ENCODE data around the gene NSD2.

The NSD2 gene

DNA sequence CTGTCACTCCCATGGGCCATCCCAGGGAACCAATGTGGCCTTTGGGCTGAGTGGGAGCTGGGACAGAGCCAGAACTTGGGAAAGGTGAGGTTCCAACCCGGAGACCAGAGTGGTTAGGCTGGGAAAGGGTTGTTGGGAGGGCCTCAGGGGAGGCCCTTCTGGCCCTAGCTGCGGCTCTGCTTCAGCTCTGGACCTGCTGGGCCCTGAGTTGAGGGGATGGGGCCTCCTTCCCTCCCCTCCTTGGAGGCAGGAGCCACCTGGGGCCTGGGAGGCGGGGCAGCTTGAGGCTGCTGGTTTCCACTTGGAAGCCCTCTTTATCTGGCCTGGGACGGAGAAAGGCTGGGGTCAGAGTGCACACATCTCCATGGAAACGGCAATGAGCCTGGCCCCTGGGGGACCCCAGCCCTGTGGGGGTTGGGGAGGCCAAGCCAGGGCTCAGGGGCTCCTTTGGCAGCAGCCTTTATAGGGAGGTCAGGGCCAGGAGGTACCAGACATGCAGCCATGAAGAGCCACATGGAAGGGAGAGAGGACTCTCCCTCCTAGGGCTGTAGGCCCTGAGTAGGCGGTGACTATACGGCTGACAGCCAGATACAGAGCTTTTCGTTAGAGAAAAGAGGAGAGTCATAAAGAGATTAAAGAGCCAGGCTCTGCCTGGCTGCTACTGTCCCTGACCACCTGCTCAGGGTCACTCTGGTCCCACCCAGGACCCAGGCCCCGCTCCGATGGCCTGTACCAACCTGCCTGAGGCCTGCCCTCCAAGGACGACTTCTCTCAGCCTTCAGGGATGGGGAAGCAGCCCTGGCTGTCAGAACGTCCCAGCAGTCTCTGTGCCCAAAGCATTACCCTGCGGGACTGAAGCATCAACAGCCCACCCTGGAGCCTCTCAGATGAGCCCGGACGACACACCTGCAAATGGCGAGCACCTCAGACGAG is 6.9 kb upstream of the NSD2 start:
- no peak for DNase-seq (ENCODE audit: low read depth in 3 of 3)

DNA sequence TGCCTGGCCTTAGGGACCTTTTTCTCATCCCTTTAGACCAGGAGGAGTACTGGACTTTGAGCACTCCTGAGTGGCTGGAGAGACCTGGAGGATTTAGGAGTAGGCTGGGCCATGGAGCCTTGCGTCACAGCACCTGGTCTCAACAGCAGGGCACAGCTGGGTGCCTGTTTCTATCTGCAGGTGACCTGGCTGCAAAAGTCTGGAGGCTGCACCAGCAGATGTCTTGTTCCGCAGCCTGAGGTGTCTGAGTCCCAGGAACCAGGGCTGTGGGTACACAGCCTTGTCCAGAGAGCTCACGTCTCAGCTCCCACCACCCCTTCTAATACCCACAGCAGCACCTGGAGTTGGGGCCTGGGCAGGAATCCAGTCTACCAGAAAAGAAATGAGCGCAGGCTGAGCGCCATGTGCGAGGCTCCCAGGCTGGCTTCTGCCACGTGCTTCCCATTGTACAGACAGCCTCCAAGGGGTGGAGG is 5.0 kb upstream of the NSD2 start:
- DNase-seq (ENCODE audit: low read depth in 3 of 3): no peak

DNA sequence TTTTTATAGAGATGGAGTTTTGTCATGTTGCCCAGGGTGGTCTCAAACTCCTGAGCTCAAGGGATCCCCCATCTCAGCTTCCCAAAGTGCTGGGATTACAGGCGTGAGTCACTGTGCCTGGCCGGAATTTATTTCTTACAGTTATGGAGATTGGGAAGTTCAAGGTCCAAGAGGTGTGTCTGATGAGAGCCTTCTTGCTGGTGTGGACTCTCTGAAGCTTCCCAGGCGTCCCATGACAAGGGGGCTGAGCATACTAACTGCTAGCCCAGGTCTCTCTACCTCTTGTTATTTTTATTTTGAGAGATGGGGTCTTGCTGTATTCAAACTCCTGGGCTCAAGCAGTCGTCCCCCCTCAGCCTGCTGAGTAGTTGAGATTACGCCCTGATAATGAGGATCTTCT is 2.9 kb upstream of the NSD2 start:
- no peak for DNase-seq (ENCODE audit: low read depth in 3 of 3)

DNA sequence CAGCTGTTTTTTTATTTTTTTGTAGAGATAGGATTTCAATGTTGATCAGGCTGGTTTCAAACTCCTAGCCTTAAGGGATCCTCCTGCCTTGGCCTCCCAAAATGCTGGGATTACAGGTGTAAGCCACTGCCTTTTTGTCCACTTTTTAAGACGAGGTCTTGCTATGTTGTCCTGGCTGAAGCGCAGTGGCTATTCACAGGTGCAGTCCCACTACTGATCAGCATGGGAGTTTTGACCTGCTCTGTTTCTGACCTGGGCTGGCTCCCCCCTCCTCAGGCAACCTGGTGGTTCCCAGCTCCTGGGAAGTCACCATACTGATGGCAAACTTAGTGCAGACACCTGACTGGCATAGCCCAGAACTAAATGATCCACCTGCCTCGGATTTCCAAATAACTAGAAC is 2.3 kb upstream of the NSD2 start:
- DNase-seq (ENCODE audit: low read depth in 3 of 3): no peak

DNA sequence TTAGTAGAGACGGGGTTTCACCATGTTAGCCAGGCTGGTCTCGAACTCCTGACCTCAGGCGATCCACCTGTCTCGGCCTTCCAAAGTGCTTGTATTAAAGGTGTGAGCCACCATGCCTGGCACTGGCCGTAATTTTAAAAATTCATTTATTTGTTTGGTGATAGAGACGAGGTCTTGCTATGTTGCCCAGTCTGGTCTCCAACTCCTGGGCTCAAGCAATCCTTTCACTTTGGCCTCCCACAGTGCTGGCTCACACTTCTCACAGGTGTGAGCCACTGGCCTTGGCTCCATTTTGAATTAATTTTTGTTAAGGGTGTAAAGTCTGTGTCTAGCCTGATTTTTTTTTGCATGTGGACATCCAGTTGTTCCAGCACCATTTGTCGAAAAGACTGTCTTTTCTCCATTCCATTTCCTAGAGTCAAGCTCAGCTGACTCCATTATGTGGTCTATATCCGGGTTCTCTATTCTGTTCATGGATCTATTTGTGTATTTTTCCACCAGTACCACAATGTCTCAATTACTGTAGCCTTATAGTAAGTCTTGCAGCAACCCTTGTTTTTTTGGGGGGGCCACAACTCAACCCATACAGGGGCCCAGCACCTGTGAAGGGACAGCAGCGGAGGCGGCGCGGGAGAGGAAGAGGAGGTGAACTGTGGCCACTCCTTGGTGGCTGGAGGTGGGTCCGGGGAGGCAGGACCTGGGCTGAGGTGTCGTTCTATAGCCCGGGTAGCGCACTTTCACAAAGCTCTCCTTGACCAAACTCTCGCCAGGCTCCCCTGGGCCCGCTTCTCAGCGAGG is 1.5 kb upstream of the NSD2 start:
- no peak for DNase-seq (ENCODE audit: low read depth in 3 of 3)

DNA sequence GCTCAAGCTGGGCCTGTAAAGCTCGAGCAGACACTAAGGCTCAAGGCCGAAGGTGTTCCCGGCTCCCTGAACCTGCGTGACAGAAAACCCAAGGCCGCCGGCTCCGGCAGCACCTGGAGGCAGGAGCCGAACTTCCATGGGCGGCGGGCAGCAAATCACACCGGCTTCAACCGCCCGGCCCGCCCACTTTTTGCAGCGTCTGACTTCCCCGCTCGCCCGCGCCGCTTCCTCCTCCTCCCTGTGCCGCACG is 940 bp upstream of the NSD2 start:
- DNase-seq (ENCODE audit: low read depth in 3 of 3): peak; percentile 68 to 89 (median 72)

DNA sequence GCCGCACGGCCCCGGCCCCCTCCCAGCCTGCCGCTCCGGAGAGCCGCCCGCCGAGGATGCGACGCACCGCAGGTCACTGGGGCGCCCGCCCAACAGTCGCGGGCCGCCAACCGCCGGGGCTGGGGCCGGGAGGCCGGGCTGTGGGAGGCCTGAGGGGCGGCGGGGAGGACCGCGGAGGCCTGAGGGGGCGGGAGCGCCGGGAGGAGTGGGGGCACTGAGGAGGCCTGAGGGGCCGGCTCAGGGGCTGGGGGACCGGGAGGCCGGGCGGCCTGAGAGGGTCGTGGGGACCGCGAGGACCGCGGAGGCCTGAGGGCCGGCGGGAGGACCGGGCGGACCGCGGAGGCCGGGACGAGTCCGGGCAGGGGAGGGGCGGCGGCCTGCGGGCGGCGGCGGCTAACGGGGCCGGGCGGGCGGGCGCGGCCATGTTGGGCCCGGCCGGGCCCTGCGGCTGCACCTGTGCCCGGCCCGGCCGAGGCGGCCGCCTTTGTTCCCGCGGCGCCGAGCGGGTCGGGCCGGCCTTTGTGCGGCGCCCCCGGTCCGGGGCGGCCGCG is 353 bp downstream of the NSD2 start:
- DNase-seq (ENCODE audit: low read depth in 3 of 3): no peak

DNA sequence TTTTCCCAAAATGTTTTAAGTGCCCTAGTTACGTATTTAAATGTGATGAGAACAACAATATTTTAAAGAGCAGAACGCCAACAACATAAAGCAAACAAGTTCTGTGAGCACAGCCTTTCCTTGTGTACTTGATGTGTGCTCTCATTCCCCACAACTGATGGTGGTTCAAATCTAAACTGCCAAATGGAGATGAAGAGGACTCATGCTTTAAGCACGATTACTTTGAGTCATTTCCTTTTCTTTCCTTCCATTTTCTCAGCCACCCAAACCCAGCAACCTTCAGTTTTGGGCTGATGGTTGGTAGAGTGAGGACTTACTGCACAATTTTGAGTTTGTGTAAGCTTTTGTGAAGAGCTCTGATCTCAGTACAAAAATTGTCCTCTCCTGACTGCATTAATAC is 1.7 kb downstream of the NSD2 start:
- peak in 2 of 3 experiments; percentile 15 to 31 for DNase-seq (ENCODE audit: low read depth in 3 of 3)

DNA sequence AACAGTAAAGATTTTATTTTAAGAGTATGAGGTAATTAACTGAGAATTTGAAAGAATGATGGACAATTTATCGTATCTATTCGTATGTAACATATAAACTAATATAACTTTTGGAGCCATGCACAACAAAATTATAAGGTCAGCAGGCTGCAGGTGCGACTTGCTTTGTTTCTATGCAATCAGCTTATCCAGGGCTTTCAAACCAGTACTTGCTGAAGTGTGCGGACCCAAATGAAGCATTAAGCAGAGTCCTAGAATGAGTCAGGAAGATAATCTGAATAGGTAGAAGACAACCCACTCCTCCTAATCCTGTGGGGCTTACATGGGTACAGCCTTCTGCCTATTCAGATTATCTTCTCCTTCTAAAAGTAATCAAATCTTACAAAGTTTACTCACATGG is 2.1 kb downstream of the NSD2 start:
- DNase-seq (ENCODE audit: low read depth in 3 of 3): no peak

DNA sequence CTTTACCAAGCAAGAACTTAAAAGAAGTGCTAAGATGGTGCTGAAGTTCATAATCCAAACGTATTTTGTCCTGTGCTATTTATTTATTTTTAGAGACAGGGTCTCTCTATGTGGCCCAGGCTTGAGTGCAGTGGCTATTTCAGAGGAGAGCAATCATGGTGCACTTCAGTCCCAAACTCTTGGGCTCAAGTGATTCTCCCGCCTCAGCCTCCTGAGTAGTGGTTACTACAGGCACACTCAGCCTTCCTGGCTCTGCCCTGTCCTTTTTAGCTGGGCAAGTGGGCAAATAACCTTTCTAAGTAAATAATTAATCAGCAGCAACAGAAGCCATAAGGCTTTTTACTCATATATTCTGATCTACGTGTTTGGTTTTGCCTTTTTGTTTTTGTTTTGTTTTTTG is 2.6 kb downstream of the NSD2 start:
- no peak for DNase-seq (ENCODE audit: low read depth in 3 of 3)

DNA sequence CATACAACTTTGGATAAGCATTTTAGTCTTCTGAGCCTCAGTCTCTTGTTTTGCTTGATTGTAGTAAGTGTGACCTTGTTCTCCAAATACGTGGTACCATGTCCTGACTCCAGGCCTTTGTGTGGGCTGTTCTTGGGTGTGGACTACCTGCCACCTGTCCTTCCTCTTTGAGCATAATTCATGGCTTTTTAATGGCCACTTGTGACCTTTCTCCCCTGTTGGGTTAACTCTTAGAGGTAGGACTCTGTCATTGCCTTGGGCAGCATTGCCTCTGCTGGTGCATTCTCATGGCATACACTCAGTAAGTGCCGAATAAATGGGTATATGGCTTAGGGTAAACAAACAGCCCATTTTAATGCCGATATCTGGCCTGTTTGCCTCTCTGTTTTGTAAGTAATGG is 3.0 kb downstream of the NSD2 start:
- DNase-seq (ENCODE audit: low read depth in 3 of 3): no peak

DNA sequence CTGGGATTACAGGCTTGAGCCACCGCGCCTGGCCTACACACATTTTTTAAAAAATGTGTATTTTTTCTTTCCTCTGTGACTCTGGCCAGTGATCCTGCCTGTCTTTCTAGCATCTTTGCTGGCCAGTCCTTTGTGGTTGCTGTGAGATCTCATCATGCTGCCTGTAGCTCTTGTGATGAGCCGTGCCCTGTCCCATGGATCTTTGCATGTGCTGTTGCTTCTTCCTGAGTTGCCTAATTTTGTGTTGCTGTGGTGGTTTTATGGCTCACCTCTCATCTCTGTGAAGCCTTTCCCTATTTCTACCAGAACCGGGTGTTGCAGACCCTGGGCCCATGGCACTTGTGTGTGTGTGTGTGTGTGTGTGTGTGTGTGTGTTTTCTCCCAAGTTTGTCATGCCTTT is 8.3 kb downstream of the NSD2 start:
- no peak for DNase-seq (ENCODE audit: low read depth in 3 of 3)

DNA sequence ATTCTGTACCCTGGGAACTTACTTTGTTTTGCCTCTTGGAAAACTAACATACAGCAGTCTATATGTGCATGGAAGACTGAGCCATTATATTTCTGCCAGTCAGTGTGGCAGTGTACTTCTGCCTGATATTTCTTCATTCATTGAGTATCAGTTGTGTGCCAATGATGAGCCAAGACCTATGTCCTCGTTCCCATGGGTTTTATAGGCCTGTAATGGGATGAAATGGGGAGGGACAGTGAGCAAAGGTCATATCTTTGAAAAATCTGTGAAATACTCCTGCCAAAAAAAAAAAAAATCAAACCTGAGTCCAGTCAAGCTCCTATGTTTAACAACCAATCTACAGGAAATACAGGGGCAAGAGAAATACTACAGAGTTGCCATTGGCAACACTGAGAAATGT is 9.1 kb downstream of the NSD2 start:
- DNase-seq (ENCODE audit: low read depth in 3 of 3): no peak

DNA sequence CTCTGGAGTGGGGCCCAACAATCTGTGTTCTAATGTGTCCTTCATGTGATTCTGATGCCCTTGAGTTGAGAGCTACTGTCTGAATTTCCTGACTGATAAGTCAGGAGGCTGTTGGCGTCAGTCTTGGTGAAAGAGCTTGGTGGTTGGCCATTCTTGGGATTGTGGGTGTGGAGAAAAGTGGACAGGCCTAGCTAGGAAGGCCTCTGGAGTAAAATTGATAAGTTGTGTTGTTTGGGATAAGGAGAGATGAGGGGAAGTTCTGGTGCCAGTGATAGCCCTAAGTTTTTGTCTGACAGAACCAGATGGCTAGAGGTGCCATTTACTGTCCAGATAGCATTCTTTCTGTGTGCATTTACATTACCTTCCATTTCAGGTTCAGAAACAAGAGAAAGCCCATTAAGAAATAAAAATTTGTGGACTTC is 11.7 kb downstream of the NSD2 start:
- DNase-seq (ENCODE audit: low read depth in 3 of 3): no peak

DNA sequence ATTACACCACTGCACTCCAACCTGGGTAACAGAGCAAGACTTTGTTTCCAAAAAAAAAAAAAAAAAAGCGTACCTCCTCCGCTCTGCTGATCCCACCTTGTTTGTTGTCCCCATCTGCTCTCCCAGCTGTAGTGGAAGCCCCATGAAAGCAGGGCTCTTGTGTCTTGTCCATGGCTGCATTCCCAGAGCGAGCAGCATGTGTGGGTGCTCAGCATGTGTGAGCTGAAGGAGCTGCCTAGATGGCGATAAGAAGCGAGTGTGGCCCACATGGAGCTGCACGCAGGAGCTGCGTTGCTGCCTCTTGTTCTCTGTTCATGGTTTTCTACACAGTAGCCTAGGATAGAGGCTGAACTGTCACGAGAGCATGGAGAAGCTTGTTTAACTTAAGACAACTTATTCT is 12.4 kb downstream of the NSD2 start:
- DNase-seq (ENCODE audit: low read depth in 3 of 3): no peak

DNA sequence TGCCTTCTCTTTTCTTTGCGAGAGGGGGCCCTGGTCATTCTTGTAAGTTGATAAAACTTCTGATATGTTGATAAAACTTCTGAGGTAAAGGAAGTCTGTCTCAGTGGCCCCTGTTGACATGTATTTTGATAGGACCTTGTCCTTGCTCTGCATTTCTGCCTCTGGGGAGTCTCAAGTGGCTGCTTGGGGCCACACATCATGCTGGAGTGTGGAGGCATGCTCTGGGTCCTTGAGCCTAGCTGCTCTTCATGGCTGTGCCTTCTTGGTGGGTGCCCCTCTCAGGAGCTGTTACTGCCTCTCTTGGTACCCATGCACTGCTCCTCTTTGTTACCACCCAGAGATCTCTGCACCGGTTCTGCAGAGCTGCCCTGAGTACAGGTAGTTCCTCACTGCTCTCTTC is 14.2 kb downstream of the NSD2 start:
- DNase-seq (ENCODE audit: low read depth in 3 of 3): no peak

DNA sequence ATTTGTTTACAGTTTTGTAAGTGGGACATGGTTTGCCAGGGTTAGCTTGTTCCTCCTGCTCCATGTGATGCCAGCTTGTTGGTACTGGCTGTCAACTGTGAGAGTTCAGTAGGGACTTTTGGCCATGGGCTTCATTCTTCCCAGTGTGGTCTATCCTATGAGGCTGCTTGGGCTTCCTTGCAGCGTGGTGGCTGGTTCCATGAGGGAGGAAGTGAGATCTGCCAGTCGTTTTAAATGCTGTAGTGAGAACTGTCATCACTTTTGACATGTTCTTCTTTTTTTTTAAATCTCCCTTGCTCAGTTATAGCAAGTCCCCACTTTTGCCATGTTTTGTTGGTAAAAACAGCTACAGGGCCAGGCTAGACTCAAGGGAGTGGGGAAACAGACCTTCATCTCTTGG is 15.9 kb downstream of the NSD2 start:
- DNase-seq (ENCODE audit: low read depth in 3 of 3): no peak

DNA sequence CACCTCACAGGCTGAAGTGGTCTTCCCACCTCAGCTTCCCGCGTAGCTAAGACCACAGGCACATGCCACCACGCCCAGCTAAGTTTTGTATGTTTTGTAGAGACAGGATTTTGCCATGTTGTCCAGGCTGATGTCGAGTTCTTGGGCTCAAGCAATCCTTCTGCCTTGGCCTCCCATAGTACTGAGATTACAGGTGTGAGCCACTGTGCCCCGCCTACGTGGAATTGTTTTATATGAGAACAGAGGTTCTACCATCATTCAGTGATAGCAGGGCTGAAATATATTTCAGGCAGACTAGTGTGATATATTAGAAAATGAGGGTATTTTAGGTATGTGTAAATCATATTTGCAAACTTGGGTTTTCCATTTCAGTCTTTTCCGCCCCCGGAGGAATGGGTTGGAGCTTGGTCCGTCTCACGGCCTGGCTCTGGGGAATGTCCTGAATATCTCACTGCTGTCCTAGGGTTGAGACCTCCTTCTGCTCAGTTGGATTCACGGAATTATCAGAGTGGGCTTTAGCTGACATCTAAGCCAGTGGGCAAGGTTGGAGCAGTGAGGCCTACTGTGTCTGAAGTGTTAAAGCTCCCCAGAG is 19.9 kb downstream of the NSD2 start:
- DNase-seq (ENCODE audit: low read depth in 3 of 3): no peak

DNA sequence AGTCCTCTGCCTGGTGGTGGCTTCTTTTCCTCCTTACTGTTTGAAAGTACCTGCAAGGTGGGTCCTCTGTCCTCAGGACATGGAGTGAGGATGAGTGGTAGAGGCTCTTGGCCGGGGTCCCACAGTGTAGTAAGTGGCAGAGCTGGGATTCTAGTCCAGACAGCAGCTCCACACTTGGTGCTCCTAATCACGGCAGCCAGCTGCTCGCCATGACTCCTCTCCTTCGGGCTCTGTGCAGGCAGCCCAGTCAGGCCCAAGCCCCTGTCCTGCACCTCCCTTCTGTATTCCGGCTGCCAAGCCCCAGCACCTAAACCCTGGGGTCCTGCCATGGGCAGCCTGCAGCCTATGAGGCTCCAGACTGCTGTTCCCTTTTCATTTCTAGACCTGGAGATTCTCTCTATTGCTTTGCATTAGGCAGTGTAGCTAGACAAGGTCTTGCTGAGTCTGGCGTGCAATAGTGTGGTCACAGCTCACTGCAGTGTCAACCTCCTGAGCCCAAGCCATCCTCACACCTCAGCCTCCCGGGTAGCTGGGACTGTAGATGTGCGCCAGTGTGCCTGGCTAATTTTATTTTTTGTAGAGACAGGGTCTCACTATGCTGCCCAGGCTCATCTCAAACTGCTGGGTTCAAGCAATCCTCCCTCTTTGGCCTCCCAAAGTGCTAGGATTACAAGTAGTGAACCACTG is 24.9 kb downstream of the NSD2 start:
- DNase-seq (ENCODE audit: low read depth in 3 of 3): no peak

DNA sequence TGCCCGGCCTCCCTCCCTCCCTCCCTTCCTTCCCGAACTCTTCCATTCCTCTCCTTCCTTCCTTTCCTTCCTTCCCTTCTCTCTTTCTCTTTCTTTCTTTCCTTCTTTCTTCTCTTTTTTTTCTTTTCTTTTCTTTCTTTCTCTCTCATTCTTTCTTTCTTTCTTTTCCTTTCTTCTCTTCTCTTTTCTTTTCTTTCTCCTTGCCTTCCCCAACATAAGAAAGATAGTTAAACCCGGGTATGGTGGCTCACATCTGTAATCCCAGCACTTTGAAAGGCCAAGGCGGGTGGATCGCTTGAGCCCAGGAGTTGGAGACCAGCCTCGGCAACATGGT is 25.4 kb downstream of the NSD2 start:
- DNase-seq (ENCODE audit: low read depth in 3 of 3): no peak

DNA sequence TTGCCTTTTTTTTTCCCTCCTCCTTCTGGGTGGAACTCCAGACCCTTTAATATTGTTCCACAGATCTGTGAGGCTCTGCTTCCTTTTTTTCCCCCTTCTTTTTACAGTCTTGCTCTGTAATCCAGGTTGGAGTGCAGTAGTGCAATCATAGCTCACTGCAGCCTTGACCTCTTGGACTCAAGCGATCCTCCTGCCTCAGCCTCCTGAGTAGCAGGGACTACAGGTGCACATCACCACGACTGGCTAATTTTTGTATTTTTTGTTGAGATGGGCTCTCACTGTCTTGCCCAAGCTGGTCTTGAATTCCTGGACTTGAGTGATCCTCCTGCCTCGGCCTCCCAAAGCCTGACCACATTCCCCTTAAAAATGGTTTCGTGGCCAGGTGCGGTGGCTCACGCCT is 26.8 kb downstream of the NSD2 start:
- DNase-seq (ENCODE audit: low read depth in 3 of 3): no peak

DNA sequence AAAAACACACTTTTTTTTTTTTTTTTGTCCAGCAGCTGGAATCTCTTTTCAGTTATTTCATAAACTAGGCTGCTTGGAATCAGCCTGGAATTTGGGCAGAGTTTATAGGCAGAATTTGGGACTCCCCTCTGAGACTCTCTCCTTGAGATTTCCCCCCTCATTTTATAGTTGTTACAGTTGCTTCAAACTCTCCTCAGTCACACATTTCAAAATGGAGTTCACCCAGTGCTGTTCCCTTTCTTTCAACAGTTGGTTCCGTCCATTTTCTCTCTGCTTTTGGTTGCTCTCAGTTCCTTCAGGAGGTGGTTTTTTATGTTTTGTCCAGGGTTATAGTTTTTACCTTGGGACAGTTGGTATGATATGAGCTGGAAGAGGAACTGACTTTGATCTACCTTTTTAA is 27.5 kb downstream of the NSD2 start:
- DNase-seq (ENCODE audit: low read depth in 3 of 3): no peak

Data from stimulated activated CD4-positive, alpha-beta T cell treated with anti-CD3 and anti-CD28 coated beads, TNF-alpha, amount 100 ng/mL, for 24 hours (primary cell).